HG03460 (cell line): ENCODE results near the gene ZSCAN30.

ENCODE experiments used
- ATAC-seq: cut with Tn5 transposase; IDR thresholded peaks from one replicate; pipeline ENCODE4 v1.9.1; 2021; ENCODE audit not compliant: unreplicated experiment

ZSCAN30 gene

GRCh38 chr18:35290094-35290735 lies at the start of gene ZSCAN30:
Gene ZSCAN30, minus strand, starts transcription at chr18:35290229. Its CDS starts 25,877 bp downstream, at chr18:35264352.
- ATAC-seq, result peak; percentile 94

- no peak for ATAC-seq
Measured at GRCh38 chr18:35337286-35337685, 47.3 kb upstream of the ZSCAN30 start.

GRCh38 chr18:35335866-35336265 lies 45.8 kb upstream of the ZSCAN30 start:
- ATAC-seq, result no peak

- no peak for ATAC-seq
Measured at GRCh38 chr18:35334821-35335220, 44.8 kb upstream of the ZSCAN30 start.

- no peak for ATAC-seq
Measured at GRCh38 chr18:35334212-35334611, 44.2 kb upstream of the ZSCAN30 start.

DNA sequence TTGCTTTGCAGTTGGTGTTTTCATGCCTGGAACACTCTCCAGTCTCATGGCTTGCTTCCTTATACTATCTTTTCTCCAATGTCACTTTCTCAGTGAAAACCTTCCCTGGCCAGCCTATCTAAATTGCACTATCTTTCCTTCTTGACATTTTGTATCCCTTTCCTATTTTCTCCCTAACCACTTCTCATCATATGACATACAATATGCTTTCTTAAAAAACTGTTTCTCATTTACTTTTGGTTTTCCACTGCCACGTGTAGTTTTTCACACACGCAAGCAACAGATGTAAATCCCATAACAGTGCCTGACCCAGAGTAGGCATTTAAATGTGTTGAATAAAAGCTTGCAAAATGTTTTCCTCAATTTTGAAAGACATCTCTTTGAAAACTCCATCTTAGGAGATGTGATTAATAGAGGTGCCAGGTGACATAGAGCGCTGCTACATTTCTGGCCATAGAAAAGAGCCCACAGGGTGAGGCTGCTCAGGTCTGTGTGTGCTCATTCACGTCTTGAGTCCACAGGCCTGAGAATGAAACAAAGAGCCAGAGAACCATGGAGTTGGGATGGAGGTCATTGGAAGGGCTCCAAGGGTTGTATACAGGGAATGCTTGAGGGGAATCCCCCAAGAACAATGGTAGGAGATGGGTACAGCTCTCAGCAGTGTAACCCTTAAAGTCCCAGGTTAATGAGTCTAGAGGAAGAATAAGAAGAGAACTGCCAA lies 41.5 kb upstream of the ZSCAN30 start:
- ATAC-seq, result no peak

DNA sequence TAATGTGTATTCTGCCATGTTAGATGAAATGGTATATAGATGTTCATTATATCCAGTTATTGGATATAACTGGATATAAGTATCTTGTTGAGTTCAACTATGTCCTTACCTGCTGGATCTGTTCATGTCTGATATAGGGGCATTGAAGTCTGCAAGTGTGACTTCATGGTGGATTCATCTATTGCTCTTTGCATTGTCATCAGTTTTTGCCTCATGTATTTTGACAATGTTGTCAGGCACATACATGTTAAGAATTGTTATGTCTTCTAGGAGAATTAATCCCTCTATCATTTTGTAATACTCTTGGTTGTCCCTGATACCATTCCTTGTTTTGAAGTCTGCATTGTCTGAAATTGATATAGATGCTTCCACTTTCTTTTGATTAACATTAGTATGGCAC lies 38.8 kb upstream of the ZSCAN30 start:
- ATAC-seq, result no peak

- ATAC-seq, result no peak
Measured at GRCh38 chr18:35326695-35327387, 36.8 kb upstream of the ZSCAN30 start.

DNA sequence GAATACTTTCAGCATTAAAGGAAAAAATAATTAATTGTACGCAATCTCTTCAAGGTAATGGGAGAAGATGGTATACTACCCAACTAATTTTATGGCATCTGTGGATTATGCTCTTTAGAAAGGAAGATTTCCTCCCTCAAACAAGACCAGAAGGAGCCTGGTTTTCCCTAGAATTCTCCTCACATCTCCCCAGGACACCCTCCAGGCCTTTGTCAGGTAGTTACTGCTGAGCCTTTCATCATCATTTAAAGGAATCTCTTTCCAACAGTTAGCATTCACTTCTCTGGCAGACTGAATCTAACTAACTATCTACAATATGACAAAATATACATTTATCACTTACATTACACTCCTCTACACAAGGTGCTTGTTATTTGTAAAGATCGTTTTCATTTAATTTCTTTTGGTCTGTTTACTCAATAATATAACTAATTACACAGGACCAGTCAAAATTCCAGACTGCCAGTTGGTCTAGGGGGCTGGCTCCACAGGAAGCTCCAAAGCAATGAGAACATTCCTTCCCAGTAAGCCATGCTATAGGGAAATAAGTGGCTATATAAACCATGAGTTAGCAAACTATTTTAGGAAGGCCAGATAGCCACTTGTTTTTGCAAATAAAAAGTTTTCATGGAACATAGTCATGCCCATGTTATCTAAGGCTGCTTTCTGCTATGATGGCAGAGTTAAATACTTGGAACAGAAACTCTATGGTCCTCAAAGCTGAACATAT lies 35.1 kb upstream of the ZSCAN30 start:
- no peak for ATAC-seq

DNA sequence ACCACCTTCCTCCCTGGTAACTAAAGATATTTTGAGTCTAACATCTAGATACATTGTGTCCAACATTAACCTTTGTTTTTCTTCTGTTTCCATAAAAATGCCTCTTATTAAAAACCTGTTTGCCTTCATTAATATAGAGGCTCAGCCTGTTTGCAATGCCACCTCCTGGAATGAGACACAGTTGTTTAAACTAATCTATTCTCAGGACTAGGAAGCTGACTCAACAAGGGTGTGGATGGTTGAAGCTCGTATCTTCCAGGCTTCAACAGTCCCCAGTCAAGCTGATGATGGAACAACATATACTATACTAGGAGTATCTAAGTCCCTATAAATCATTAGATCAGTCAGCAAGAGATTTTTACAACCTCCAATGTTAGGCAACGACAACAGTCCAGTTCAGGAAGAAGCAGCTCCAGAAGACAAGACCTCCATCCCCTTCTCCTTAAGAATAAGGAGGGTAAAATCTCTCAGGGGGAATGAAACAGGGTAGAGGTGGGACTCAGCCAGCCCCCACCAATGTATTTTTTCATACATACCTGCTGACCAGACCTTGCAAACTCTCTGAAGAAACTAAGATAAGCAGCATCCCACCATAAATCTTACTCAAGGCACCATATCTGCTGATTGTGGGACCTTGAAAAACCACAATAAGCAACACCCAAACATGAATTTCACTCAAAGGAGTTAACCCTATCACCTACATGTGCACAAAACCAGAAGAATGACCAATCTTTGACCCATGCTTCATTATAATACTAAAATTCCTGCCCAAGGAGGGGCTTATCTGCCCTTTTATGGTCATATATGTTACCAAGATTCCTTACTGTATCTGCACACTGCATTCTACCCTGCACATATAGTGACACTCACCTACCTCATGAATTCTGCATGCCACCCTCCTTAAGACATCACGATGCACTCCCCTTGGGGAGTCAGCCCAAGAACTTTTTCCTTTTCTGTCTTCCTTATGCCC lies 32.7 kb upstream of the ZSCAN30 start:
- ATAC-seq, result no peak

- no peak for ATAC-seq
Measured at GRCh38 chr18:35311496-35311895, 21.5 kb upstream of the ZSCAN30 start.

DNA sequence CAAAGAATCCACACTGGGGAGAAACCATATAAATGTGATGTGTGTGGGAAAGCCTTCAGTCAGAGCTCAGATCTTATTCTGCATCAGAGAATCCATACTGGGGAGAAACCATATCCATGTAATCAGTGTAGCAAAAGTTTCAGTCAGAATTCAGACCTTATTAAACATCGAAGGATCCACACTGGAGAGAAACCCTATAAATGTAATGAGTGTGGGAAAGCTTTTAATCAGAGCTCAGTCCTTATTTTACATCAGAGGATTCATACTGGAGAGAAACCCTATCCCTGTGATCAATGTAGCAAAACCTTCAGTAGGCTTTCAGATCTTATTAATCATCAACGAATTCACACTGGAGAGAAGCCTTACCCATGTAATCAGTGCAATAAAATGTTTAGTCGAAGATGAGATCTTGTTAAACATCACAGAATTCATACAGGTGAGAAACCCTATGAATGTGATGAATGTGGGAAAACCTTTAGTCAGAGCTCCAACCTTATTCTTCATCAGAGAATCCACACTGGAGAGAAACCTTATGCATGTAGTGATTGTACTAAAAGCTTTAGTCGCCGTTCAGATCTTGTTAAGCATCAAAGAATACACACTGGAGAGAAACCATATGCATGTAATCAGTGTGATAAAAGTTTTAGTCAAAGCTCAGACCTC lies 16.7 kb upstream of the ZSCAN30 start:
- no peak for ATAC-seq

DNA sequence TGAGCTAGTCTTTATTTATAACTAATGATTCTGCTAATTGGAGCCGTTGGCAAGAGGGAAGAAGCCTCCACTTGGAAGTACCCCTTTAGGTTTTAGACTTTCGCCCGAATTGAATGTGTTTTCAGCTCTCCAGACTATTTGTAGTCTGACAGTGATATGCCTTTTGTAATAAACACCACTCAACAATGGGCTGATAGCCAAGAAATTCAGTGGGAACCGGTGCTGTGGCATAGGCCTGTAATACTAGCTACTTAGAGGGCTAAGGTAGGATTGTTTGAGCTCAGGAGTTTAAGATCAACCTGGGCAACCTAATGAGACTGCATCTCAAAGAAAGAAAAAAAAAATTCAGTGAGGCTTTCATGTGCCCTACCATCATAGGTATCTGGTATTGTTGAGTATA lies 13.6 kb upstream of the ZSCAN30 start:
- ATAC-seq, result no peak

- no peak for ATAC-seq
Measured at GRCh38 chr18:35296060-35296459, 6.0 kb upstream of the ZSCAN30 start.

GRCh38 chr18:35291166-35291565 lies 1.1 kb upstream of the ZSCAN30 start:
- no peak for ATAC-seq

DNA sequence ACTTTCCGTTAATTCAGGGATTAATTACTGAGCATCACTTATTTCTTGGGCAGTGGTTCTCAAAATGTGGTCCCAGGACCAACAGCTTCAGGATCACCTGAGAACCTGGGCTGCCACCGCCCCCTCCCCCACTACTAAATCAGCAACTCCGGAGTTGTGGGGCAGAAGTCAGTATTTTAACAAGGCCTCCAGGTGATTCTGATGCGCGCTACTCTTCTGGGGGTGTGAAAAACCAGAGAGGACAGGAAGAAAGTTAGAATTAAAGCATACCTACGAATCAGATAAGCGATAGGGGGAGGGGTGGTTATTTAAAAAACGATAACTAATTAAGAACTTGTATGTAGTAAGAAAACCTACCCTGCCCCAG lies 319 bp downstream of the ZSCAN30 start:
- peak; percentile 28 for ATAC-seq

DNA sequence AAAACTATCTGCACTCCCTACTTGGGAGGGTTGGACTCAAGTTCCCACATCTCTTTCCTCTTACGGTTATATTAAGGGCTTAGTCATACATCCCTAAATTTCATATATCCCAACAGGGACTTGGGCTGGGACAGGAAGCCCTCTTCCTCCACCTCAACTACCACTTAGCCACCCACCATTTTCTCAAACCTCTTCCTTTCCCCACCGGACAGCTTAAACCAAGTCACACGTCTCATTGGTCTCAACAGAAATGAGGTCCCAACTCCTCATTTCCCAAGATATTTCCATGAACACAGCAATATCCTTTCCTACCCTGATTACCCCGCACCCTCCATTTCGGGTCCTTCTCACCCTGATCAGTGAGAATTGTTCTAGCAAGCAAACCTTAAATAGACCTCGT lies 736 bp downstream of the ZSCAN30 start:
- ATAC-seq, result no peak

GRCh38 chr18:35284841-35285240 lies 5.2 kb downstream of the ZSCAN30 start:
- ATAC-seq, result no peak

DNA sequence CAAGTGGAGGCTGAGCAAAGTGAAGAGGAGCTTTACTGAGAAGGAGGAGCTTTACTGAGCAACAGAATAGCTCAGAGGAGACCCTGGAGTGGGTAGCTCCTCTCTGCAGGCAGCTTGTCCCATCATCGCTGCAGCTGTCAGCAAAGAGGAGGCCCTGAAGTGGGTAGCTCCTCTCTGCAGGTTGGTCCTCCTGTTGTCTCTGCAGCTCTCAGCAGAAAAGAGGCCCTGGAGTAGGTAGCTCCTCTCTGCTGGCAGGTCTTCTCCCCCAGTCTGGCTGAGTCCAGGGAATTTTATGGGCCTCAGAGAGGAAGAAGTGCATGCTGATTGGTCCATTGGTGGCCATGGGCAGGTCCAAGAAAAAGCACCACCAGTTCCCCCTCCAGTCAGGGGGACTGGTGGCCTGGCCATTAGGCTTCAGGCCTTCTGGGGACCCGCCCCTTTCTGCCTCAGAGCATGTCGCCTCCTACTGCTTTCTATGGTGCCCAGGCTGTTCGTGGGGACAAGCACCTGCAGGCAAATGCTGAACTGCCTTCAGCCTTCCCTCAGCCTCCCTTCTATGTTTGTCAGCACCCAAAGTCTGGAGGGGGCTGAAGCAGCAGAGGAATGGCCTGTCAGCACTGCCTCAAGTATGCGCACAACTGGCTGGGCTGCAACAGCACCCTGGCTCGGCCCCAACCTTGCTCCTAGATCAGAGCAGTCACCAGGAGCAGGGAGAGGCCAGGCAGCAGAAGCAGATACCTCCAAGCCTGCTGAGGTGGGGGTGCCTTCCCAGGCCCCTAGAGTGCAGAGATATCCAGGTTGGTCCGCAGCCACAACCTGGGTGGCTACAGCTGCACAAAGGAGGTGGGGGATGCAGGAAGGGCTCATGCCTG lies 5.9 kb downstream of the ZSCAN30 start:
- ATAC-seq, result no peak
